HepG2 (cell line): Measurements from ENCODE around the gene AJUBA. TPM values are rescaled to one million over a fixed set of nuclear protein-coding genes. Genes with fewer than 3 reads are reported as not detected.

Experiments
- ATAC-seq: fragments of 200-7000 bp; cut with Tn5 transposase; 3 replicates; pipeline ENCODE4 v1.9.1; 2020; ENCODE audit warnings: mild to moderate bottlenecking, moderate library complexity
- BruUV-seq: library from RNA; stranded (reverse); fragments of 400-500 nt; replicated peaks from 2 replicates; lab custom pipeline; 2021; lab: Mats Ljungman, UMichigan
- CTCF ChIA-PET: fragments of 300-600 bp; formaldehyde crosslinking; extraction: SDS; loops from one replicate; lab custom pipeline; 2021; ENCODE audit warnings: low total read pairs, inconsistent platforms, low intra/inter-chr PET ratio; lab: Yijun Ruan, JAX
- POLR2A ChIA-PET: fragments of 350-600 bp; sonication (Branson Sonifier 250); formaldehyde crosslinking; loops from one replicate; lab custom pipeline; 2020; ENCODE audit warnings: antibody characterized with exemption, inconsistent platforms; lab: Yijun Ruan, JAX
- DNase-seq: peaks from one replicate; pipeline ENCODE4 v3.0.0-alpha.2; 2015; ENCODE audit warnings: low spot score
- FAIRE-seq: peaks from 3 replicates; lab custom pipeline; 2011; peaks lifted over from hg19 to GRCh38; lab: Jason Lieb, UNC
- H2AFZ ChIP-seq: one replicate; pipeline ENCODE4 v1.6.1; 2011; ENCODE audit warnings: low read length, inconsistent platforms
- H3K27ac ChIP-seq: fragments of 300-600 bp; 3 replicates; pipeline ENCODE4 v1.8.0; 2011; ENCODE audit warnings: mixed run types, mild to moderate bottlenecking, mixed read lengths, low read length, inconsistent platforms; ENCODE audit not compliant: insufficient read depth; ENCODE audit errors: extremely low read length
- H3K27me3 ChIP-seq, 2 experiments: fragments of 200-600 bp in 1 of 2; 2 replicates in 1 of 2; 3 replicates in 1 of 2; pipeline versions ENCODE4 v1.6.0 to v1.8.0; 2011; ENCODE audit warnings: low read length in 2 of 2, mild to moderate bottlenecking in 2 of 2, moderate library complexity in 2 of 2, inconsistent platforms in 1 of 2; ENCODE audit not compliant: insufficient read depth in 2 of 2, control insufficient read depth in 1 of 2
- H3K36me3 ChIP-seq, 2 experiments: fragments of 200-600 bp in 1 of 2; replicated peaks in 1 of 2; 2 replicates in 1 of 2; 3 replicates in 1 of 2; pipeline versions ENCODE4 v1.5.1 to v1.8.0; 2011; ENCODE audit warnings: low read length in 2 of 2, inconsistent platforms in 1 of 2; ENCODE audit not compliant: insufficient read depth in 2 of 2, control insufficient read depth in 1 of 2
- H3K4me1 ChIP-seq: 2 replicates; pipeline ENCODE4 v1.5.1; 2012; ENCODE audit warnings: low read length, inconsistent platforms; ENCODE audit not compliant: insufficient read depth
- H3K4me2 ChIP-seq: 2 replicates; pipeline ENCODE4 v1.6.0; 2011; ENCODE audit warnings: low read depth, low read length, inconsistent platforms
- H3K4me3 ChIP-seq, 3 experiments: fragments of 200-600 bp in 1 of 3; sonication (generic), shearing (Covaris generic) in 1 of 3; replicated peaks in 1 of 3; 2 replicates each; pipeline ENCODE4 v1.5.1; 2011 to 2016; ENCODE audit warnings: low read length in 3 of 3, inconsistent platforms in 2 of 3, low read depth in 2 of 3, mild to moderate bottlenecking in 2 of 3, control low read depth in 1 of 3, mixed read lengths in 1 of 3; ENCODE audit not compliant: insufficient read depth in 1 of 3
- H3K79me2 ChIP-seq: one replicate; pipeline ENCODE4 v1.6.1; 2011; ENCODE audit warnings: low read length, inconsistent platforms; ENCODE audit not compliant: insufficient read depth
- H3K9ac ChIP-seq: 2 replicates; pipeline ENCODE4 v1.6.0; 2011; ENCODE audit warnings: mild to moderate bottlenecking, low read depth, low read length, inconsistent platforms; ENCODE audit not compliant: insufficient read depth
- H3K9me3 ChIP-seq: 2 replicates; pipeline ENCODE4 v1.5.1; 2012; ENCODE audit warnings: mild to moderate bottlenecking, low read length
- H4K20me1 ChIP-seq: 2 replicates; pipeline ENCODE4 v1.6.0; 2011; ENCODE audit warnings: inconsistent platforms, mild to moderate bottlenecking, low read length, moderate library complexity; ENCODE audit not compliant: insufficient read depth
- AGO1 ChIP-seq: fragments of 200-400 bp; formaldehyde crosslinking; IDR thresholded peaks from 2 replicates; pipeline ENCODE4 v1.6.1; 2017; ENCODE audit warnings: mild to moderate bottlenecking, low read depth, low read length, moderate library complexity; ENCODE audit not compliant: poor library complexity, severe bottlenecking
- NFE2L2 ChIP-seq: fragments of 150-350 bp; IDR thresholded peaks from 2 replicates; pipeline ENCODE4 v1.6.1; 2014; ENCODE audit warnings: low read length
- RBFOX2 ChIP-seq: fragments of 200-400 bp; formaldehyde crosslinking; IDR thresholded peaks from 2 replicates; pipeline ENCODE4 v1.6.1; 2017; ENCODE audit warnings: low read depth, mild to moderate bottlenecking, low read length
- ZNF251 ChIP-seq: sonication (generic); formaldehyde crosslinking; IDR thresholded peaks from 2 replicates; pipeline ENCODE4 v1.9.0; 2021; ENCODE audit warnings: mild to moderate bottlenecking, missing genetic modification reagents
- WGBS: methylation state at CpG from one replicate; pipeline ENCODE4 v1.1.6; 2017; ENCODE audit warnings: low lambda C conversion rate; 5-methylcytosine and 5-hydroxymethylcytosine counted together
- in situ Hi-C: cut with HindIII; loops from 2 replicates; pipeline ENCODE4 v1.10.0; 2017; ENCODE audit warnings: low pct_unique_long_range_greater_than_20kb; ENCODE audit not compliant: extremely low pct_ligation_motif_present
- intact Hi-C: fragments of 100-400 bp; cut with micrococcal nuclease; formaldehyde crosslinking; loops from one replicate; pipeline ENCODE4 v1.10.0; 2022; ENCODE audit not compliant: unreplicated experiment
- polyA plus RNA-seq, 8 experiments: library from polyadenylated mRNA; depleted of rRNA in 3 of 8; stranded (reverse) in 7 of 8; unstranded in 1 of 8; fragments of >200 nt; fragmentation: Illumina TruSeq in 4 of 8; extraction: Trizol in 4 of 8; gene quantifications; 2 replicates each; pipeline versions ENCODE4 v1.2.1 to v1.2.3, GENCODE V29; 2011 to 2016; ENCODE audit warnings: low read depth in 4 of 8, missing spikeins in 1 of 8, mixed read lengths in 1 of 8; ENCODE audit not compliant: insufficient read depth in 1 of 8
- total RNA-seq, 5 experiments: library from RNA; depleted of rRNA; stranded (reverse); fragments of >200 nt; fragmentation: Illumina TruSeq; extraction: Trizol; gene quantifications; 2 replicates each; pipeline ENCODE4 v1.2.3, GENCODE V29; 2016; ENCODE audit warnings: low read depth in 1 of 5
- TF ChIP-seq, protein P1 (sequence below): sonication (generic); formaldehyde crosslinking; IDR thresholded peaks from 2 replicates; pipeline ENCODE4 v1.5.0; 2020; ENCODE audit warnings: mild to moderate bottlenecking, missing genetic modification reagents, borderline replicate concordance
- TF ChIP-seq, protein P2 (sequence below): IDR thresholded peaks from 2 replicates; pipeline ENCODE4 v1.4.0; 2020; ENCODE audit warnings: mild to moderate bottlenecking, missing genetic modification reagents

Gene AJUBA
- total and polyA plus RNA-seq, 2 of the 13 experiments (the other 11 are each of a cell fraction or from before 2014, with no cell fraction given) = 157 to 241 TPM

DNA sequence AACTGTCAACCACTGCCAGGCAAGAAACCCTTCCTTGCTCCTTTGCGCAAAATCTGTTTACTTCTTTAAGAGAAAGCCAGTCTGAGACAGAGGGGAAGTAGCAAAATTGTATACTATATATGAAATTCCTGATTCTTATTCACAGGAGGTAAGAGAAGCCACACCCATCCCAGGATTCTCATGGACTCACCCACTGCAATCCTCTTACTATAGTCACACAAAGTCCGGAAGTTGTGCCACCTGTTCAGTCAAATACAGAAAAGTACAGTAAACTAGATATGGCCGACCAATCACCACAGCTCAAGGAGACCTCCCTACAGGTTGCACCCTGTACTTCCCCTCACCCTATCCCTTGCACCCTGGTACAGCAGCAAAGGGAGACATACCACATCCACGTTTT, 56.0 kb downstream of the AJUBA start:
- no peak overlapping the region for H2AFZ ChIP-seq
- ChIA-PET CTCF (no interaction called here), POLR2A (interaction anchor here (1.4 to 6.1 kb wide), 5 partner anchors 9 to 56 kb away, joined by 5 to 112 read pairs (median 27); partner anchors contain the start of genes AJUBA, HAUS4, LRP10 and RBM23)
- no peak overlapping the region for H3K9ac ChIP-seq
- no peaks in the 10 kb centered on the region; a peak in 1 of 5 replicates for H3K27me3 ChIP-seq
- H3K36me3 ChIP-seq = peaks cover 48 to 57% of the 10 kb centered on the region in 2 experiments
- peaks cover 27% of the 10 kb centered on the region for H3K4me1 ChIP-seq
- H4K20me1 ChIP-seq = no peaks in the 10 kb centered on the region
- FAIRE-seq = no peak
- in situ Hi-C loops = no loop called here
- 97% methylated on average over 4 of the region's 4 CpGs for WGBS
- no peak overlapping the region for H3K4me2 ChIP-seq
- TF ChIP-seq RBFOX2 (peak; percentile 71), ZNF251 (CRISPR knock-in tag) (no peak), AGO1 (no peak), NFE2L2 (no peak)
- TF ChIP-seq, protein P1, sequence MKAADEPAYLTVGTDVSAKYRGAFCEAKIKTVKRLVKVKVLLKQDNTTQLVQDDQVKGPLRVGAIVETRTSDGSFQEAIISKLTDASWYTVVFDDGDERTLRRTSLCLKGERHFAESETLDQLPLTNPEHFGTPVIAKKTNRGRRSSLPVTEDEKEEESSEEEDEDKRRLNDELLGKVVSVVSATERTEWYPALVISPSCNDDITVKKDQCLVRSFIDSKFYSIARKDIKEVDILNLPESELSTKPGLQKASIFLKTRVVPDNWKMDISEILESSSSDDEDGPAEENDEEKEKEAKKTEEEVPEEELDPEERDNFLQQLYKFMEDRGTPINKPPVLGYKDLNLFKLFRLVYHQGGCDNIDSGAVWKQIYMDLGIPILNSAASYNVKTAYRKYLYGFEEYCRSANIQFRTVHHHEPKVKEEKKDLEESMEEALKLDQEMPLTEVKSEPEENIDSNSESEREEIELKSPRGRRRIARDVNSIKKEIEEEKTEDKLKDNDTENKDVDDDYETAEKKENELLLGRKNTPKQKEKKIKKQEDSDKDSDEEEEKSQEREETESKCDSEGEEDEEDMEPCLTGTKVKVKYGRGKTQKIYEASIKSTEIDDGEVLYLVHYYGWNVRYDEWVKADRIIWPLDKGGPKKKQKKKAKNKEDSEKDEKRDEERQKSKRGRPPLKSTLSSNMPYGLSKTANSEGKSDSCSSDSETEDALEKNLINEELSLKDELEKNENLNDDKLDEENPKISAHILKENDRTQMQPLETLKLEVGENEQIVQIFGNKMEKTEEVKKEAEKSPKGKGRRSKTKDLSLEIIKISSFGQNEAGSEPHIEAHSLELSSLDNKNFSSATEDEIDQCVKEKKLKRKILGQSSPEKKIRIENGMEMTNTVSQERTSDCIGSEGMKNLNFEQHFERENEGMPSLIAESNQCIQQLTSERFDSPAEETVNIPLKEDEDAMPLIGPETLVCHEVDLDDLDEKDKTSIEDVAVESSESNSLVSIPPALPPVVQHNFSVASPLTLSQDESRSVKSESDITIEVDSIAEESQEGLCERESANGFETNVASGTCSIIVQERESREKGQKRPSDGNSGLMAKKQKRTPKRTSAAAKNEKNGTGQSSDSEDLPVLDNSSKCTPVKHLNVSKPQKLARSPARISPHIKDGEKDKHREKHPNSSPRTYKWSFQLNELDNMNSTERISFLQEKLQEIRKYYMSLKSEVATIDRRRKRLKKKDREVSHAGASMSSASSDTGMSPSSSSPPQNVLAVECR (CRISPR knock-in tag) = 0 out of 2 replicates have a peak, but pooled peaks have one; percentile 8
- TF ChIP-seq, protein P2, sequence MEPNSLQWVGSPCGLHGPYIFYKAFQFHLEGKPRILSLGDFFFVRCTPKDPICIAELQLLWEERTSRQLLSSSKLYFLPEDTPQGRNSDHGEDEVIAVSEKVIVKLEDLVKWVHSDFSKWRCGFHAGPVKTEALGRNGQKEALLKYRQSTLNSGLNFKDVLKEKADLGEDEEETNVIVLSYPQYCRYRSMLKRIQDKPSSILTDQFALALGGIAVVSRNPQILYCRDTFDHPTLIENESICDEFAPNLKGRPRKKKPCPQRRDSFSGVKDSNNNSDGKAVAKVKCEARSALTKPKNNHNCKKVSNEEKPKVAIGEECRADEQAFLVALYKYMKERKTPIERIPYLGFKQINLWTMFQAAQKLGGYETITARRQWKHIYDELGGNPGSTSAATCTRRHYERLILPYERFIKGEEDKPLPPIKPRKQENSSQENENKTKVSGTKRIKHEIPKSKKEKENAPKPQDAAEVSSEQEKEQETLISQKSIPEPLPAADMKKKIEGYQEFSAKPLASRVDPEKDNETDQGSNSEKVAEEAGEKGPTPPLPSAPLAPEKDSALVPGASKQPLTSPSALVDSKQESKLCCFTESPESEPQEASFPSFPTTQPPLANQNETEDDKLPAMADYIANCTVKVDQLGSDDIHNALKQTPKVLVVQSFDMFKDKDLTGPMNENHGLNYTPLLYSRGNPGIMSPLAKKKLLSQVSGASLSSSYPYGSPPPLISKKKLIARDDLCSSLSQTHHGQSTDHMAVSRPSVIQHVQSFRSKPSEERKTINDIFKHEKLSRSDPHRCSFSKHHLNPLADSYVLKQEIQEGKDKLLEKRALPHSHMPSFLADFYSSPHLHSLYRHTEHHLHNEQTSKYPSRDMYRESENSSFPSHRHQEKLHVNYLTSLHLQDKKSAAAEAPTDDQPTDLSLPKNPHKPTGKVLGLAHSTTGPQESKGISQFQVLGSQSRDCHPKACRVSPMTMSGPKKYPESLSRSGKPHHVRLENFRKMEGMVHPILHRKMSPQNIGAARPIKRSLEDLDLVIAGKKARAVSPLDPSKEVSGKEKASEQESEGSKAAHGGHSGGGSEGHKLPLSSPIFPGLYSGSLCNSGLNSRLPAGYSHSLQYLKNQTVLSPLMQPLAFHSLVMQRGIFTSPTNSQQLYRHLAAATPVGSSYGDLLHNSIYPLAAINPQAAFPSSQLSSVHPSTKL (CRISPR knock-in tag) = no peak
- no peaks in the 10 kb centered on the region for H3K9me3 ChIP-seq
- DNase-seq = no peak
- no TSS peak for BruUV-seq
- peaks cover 21% of the 10 kb centered on the region for H3K79me2 ChIP-seq
- no peak for ATAC-seq
- no peak overlapping the region for H3K4me3 ChIP-seq
- H3K27ac ChIP-seq = no peak overlapping the region
- intact Hi-C loops = no loop called here
